Upper lobe of left lung (tissue), 4 donors: ENCODE data around the gene GAB2.
"Not testable (repeated sequence)": the region's sequence is repeated elsewhere in the genome, so short reads cannot be mapped to it uniquely, and the experiment has no call there.

Experiments
- CTCF ChIP-seq, 6 experiments: fragments of 450-650 bp in 4 of 6; fragments of 200-600 bp in 2 of 6; sonication (generic) in 2 of 6; IDR thresholded peaks; one replicate each; pipeline ENCODE4 v1.5.1; 2016 to 2019; ENCODE audit warnings: antibody characterized with exemption in 6 of 6
- POLR2A ChIP-seq, 4 donors: fragments of 450-650 bp; IDR thresholded peaks; one replicate each; pipeline ENCODE4 v1.5.1; 2016 to 2017; ENCODE audit warnings: antibody characterized with exemption in 4 of 4, mild to moderate bottlenecking in 2 of 4
- POLR2AphosphoS5 ChIP-seq, 2 donors: sonication (generic); formaldehyde crosslinking; IDR thresholded peaks; one replicate each; pipeline ENCODE4 v1.5.1; 2017; ENCODE audit warnings: antibody characterized with exemption in 2 of 2

DNA sequence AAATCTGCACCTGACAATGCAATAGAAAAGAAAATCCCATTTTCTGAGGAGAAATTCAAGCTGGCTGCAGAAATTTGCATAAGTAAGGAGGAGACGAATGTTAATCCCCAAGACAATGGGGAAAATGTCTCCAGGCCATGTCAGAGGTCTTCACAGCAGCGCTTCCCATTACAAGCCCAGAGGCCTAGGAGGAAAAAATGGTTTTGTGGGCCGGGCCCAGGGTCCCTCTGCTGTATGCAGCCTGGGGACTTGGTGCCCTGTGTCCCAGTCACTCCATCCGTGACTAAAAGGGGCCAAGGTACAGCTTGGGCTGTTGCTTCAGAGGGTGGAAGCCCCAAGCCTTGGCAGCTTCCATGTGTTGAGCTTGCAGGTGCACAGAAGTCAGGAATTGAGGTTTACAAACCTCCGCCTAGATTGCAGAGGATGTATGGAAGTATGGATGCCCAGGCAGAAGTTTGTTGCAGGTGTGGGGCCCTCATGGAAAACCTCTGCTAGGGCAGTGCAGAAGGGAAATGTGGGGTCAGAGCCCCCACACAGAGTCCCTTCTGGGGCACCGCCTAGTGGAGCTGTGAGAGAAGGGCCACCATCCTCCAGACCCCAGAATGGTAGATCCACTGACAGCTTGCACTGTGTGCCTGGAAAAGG, 144.9 kb downstream of the GAB2 start:
- not testable (repeated sequence) for TF ChIP-seq CTCF, POLR2AphosphoS5, POLR2A (IDR thresholded peaks at IDR 0.05)
